Measurements from ENCODE around the gene TRPV5. TPM values are rescaled to one million over a fixed set of nuclear protein-coding genes. Genes with fewer than 3 reads are reported as not detected.

TRPV5 gene
- total and polyA plus RNA-seq, 2 of the 8 experiments (the other 6 are each of a cell fraction or from before 2014, with no cell fraction given) = 0.03 TPM; not detected in 1

DNA sequence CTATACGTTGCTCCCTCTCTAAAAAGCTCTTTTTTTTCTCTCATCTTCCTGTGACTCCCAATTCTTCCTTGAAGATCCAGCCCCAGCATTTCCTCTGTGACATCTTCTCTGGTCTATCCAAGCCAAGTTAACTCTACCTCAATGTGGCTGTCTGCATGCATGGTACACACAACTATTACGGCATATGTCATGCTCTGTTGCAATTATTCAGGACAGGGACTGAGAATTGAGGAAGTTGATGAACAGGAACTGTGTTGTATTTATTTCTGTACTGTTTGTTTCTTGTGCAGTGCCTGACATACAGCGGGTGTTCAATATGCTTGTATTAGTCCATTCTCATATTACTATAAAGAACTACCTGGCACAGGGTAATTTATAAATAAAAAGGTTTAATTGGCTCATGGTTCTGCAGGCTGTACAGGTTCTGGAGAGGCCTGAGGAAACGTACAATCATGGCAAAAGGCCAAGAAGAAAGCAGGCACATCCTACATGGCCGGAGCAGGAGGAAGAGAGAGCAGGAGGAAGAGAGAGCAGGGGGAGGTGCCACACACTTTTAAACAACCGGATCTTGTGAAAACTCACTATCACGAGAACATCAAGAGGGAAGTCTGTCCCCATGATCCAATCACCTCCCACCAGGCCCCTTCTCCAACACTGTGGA lies 6.3 kb downstream of the TRPV5 start:
- Histone ChIP-seq H3K4me1 (replicated peaks in 1 of 4; ENCODE audit: control insufficient read depth in 3 of 4, insufficient read depth in 4 of 4, low read length in 3 of 4) (no peaks in the 10 kb centered on the region; a peak in 1 of 7 replicates), H4K8ac (ENCODE audit: extremely low read depth, insufficient read depth, low read length) (no peak overlapping the region), H4K20me1 (replicated peaks in 1 of 2; ENCODE audit: control insufficient read depth in 1 of 2, insufficient read depth in 2 of 2, low read length in 2 of 2) (no peaks in the 10 kb centered on the region), H2AFZ (ENCODE audit: low read length) (no peak overlapping the region), H3K9ac (replicated peaks in 1 of 4; ENCODE audit: extremely low read depth in 1 of 4, low read depth in 3 of 4, low read length in 3 of 4) (no peak overlapping the region), H3K4me2 (ENCODE audit: insufficient read depth in 1 of 2, low read depth in 2 of 2, low read length in 2 of 2) (no peak overlapping the region), H4K91ac (replicated peaks; ENCODE audit: insufficient read length, low read length) (no peak overlapping the region), H3K79me2 (ENCODE audit: control insufficient read depth in 1 of 2, insufficient read depth in 2 of 2, low read length in 2 of 2) (no peaks in the 10 kb centered on the region), H3K4ac (replicated peaks; ENCODE audit: insufficient read length, low read depth, low read length) (no peak overlapping the region), H3K56ac (replicated peaks; ENCODE audit: insufficient read length, low read depth, low read length) (no peak overlapping the region), H3K36me3 (ENCODE audit: control insufficient read depth in 2 of 4, insufficient read depth in 4 of 4, low read length in 3 of 4) (no peaks in the 10 kb centered on the region), H3K79me1 (ENCODE audit: low read depth, low read length) (no peaks in the 10 kb centered on the region), H2BK15ac (ENCODE audit: low read length) (no peak overlapping the region), H3K18ac (ENCODE audit: extremely low read depth, low read length) (no peak overlapping the region), H3K4me3 (ENCODE audit: extremely low read depth in 1 of 4, insufficient read depth in 2 of 4, low read depth in 3 of 4, low read length in 4 of 4) (no peak overlapping the region), H3K23ac (ENCODE audit: insufficient read length) (no peak overlapping the region), H2BK12ac (ENCODE audit: low read depth, low read length) (no peak overlapping the region), H3K9me3 (ENCODE audit: insufficient read depth in 2 of 2, low read depth in 1 of 2, low read length in 1 of 2) (no peaks in the 10 kb centered on the region), H3K14ac (ENCODE audit: insufficient read length) (no peak overlapping the region), H3K27me3 (replicated peaks in 1 of 4; ENCODE audit: control insufficient read depth in 3 of 4, extremely low read depth in 1 of 4, insufficient read depth in 3 of 4, low read length in 3 of 4) (peaks cover 0 to 8% (median 0%) of the 10 kb centered on the region in 4 experiments; a peak in 4 of 7 replicates), H4K5ac (ENCODE audit: insufficient read length, low read depth, low read length) (no peak overlapping the region), H2BK5ac (ENCODE audit: low read depth, low read length) (no peak overlapping the region), H3K27ac (ENCODE audit: low read depth, low read length) (no peak overlapping the region), H2BK120ac (replicated peaks; ENCODE audit: low read depth, low read length) (no peak overlapping the region), H3K23me2 (ENCODE audit: low read depth, low read length) (no peaks in the 10 kb centered on the region), H2BK20ac (ENCODE audit: low read length) (no peak overlapping the region), H2AK5ac (ENCODE audit: low read depth, low read length) (no peak overlapping the region)
- no peak for TF ChIP-seq MAFK (IDR thresholded peaks at IDR 0.05; ENCODE audit: low read depth, low read length)
- no peak for TF ChIP-seq CREB1 (IDR thresholded peaks at IDR 0.05)
- ChIA-PET POLR2A (ENCODE audit: partially characterized antibody) (no interaction called here), CTCF (ENCODE audit: partially characterized antibody) (interaction anchor here (0.7 to 3.6 kb wide), 20 partner anchors 8 to 340 kb away, joined by 3 to 36 read pairs (median 6); partner anchors contain the start of genes LLCFC1 and TRPV5)
- 81% methylated on average over 7 of the region's 7 CpGs; no CpG with 5 or more reads in 1 of the 2 experiments for WGBS, 2 experiments (ENCODE audit: extremely low coverage in 1 of 2, insufficient coverage in 1 of 2, insufficient read length in 1 of 2, insufficient replicate concordance in 2 of 2, low coverage in 1 of 2, low lambda C conversion rate in 2 of 2, missing lambda C conversion rate in 1 of 2)
- FAIRE-seq = no peak
- no peak for DNase-seq (ENCODE audit: low read depth in 1 of 2, low spot score in 2 of 2)

All from H1 (cell line).